ENCODE data around the gene NFASC. TPM values are rescaled to one million over a fixed set of nuclear protein-coding genes. Genes with fewer than 3 reads are reported as not detected.
A peak's percentile ranks its signal among the peaks of the same experiment; 100 is the strongest.

NFASC gene
- total and polyA plus RNA-seq, 9 of the 15 experiments (the other 6 are each of a cell fraction or from before 2014, with no cell fraction given), result 0.03 to 0.16 (median 0.06) TPM; not detected in 6

DNA sequence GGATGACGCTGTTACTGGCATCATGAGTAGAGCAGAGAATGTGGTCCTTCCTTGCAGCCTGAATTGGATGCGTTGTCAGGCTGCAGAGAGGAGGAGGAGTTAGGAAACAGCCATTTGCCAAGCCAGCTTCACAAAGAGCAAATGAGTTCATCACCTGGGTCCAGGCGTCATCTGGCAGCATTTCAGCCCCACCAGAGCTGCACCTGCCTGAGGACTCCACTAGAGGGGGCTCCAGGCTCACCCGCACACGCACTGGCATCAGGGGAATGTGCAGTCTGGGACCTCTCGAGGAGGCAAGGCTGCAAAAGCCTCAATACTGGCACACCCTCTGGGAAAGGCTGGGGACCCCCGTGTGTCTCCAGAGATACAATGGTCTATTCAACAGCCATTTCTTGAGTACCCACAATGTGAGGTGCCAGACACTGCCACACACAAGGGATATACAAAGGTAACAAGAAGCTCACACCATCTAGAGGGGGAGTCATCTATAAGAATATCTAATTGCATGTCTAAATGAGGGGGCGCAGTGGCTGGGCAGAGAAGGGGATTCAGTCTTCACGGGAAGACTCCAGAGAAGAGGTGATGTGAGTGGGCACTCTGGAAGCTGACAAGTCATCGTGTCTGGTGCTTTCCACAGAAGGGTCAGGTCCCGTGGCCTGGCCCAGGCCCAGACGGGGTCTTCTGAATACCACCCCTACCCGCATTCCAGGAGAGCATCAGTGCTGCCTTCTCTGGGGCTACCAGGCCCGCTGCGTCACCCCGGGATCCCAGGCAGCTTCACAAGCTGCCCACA, 118.8 kb downstream of the NFASC start (continued):
- TF ChIP-seq, protein P1, sequence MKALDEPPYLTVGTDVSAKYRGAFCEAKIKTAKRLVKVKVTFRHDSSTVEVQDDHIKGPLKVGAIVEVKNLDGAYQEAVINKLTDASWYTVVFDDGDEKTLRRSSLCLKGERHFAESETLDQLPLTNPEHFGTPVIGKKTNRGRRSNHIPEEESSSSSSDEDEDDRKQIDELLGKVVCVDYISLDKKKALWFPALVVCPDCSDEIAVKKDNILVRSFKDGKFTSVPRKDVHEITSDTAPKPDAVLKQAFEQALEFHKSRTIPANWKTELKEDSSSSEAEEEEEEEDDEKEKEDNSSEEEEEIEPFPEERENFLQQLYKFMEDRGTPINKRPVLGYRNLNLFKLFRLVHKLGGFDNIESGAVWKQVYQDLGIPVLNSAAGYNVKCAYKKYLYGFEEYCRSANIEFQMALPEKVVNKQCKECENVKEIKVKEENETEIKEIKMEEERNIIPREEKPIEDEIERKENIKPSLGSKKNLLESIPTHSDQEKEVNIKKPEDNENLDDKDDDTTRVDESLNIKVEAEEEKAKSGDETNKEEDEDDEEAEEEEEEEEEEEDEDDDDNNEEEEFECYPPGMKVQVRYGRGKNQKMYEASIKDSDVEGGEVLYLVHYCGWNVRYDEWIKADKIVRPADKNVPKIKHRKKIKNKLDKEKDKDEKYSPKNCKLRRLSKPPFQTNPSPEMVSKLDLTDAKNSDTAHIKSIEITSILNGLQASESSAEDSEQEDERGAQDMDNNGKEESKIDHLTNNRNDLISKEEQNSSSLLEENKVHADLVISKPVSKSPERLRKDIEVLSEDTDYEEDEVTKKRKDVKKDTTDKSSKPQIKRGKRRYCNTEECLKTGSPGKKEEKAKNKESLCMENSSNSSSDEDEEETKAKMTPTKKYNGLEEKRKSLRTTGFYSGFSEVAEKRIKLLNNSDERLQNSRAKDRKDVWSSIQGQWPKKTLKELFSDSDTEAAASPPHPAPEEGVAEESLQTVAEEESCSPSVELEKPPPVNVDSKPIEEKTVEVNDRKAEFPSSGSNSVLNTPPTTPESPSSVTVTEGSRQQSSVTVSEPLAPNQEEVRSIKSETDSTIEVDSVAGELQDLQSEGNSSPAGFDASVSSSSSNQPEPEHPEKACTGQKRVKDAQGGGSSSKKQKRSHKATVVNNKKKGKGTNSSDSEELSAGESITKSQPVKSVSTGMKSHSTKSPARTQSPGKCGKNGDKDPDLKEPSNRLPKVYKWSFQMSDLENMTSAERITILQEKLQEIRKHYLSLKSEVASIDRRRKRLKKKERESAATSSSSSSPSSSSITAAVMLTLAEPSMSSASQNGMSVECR (CRISPR knock-in tag; IDR thresholded peaks at IDR 0.05), result no peak
- no peak for TF ChIP-seq ZNF444 (CRISPR knock-in tag; IDR thresholded peaks at IDR 0.05)
- TF ChIP-seq, protein P2, sequence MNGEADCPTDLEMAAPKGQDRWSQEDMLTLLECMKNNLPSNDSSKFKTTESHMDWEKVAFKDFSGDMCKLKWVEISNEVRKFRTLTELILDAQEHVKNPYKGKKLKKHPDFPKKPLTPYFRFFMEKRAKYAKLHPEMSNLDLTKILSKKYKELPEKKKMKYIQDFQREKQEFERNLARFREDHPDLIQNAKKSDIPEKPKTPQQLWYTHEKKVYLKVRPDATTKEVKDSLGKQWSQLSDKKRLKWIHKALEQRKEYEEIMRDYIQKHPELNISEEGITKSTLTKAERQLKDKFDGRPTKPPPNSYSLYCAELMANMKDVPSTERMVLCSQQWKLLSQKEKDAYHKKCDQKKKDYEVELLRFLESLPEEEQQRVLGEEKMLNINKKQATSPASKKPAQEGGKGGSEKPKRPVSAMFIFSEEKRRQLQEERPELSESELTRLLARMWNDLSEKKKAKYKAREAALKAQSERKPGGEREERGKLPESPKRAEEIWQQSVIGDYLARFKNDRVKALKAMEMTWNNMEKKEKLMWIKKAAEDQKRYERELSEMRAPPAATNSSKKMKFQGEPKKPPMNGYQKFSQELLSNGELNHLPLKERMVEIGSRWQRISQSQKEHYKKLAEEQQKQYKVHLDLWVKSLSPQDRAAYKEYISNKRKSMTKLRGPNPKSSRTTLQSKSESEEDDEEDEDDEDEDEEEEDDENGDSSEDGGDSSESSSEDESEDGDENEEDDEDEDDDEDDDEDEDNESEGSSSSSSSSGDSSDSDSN (IDR thresholded peaks at IDR 0.05; ENCODE audit: borderline replicate concordance in 1 of 2, low read depth in 2 of 2, low read length in 2 of 2), result no peak
- TF ChIP-seq, protein P3, sequence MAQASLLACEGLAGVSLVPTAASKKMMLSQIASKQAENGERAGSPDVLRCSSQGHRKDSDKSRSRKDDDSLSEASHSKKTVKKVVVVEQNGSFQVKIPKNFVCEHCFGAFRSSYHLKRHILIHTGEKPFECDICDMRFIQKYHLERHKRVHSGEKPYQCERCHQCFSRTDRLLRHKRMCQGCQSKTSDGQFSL (CRISPR knock-in tag; IDR thresholded peaks at IDR 0.05), result no peak
- TF ChIP-seq, protein P3 (tag; IDR thresholded peaks at IDR 0.05), result no peak
- no peak for TF ChIP-seq NR1H2 (CRISPR knock-in tag; IDR thresholded peaks at IDR 0.05)
- TF ChIP-seq ZNF197 (CRISPR knock-in tag; IDR thresholded peaks at IDR 0.05; ENCODE audit: low read depth), result no peak
- TF ChIP-seq ZEB2 (IDR thresholded peaks at IDR 0.05), result no peak
- peak; percentile 68; the same call in 1 of the 2 replicates for TF ChIP-seq RB1 (IDR thresholded peaks at IDR 0.05; ENCODE audit: low read depth)
- TF ChIP-seq MAZ (CRISPR knock-in tag; conservative IDR thresholded peaks at IDR 0.05 in 1 of 2, IDR thresholded peaks at IDR 0.05 in 1 of 2), result peak in 1 of 2 experiments; percentile 66; a peak in 2 of 4 replicates

Measured in K562 (cell line).